Measurements from ENCODE around the gene SELENOH. TPM values are rescaled to one million over a fixed set of nuclear protein-coding genes. Genes with fewer than 3 reads are reported as not detected.

SELENOH gene
- total and polyA plus RNA-seq, 9 of the 15 experiments (the other 6 are each of a cell fraction or from before 2014, with no cell fraction given), result 16.6 to 299 (median 118) TPM

DNA sequence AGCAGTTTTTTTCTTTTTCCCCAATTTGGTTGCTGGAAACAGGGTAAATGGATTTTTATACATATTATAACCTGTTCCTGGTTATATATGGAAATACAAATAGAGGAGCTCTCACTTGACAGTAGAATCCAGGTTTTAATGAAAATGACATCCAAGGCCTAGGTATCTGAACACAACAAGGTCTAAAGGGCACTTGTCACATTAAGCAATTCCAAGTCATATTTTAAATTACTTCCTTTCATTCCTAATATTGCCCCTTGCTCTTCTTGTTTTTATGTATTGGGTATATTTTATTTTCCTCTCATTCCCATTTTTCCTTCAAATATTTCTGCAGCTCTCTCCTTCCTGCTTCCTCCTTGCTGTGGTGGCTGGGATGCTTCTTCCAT, 47.4 kb downstream of the SELENOH start:
- ChIA-PET CTCF (ENCODE audit: low intra/inter-chr PET ratio) (no interaction called here), POLR2A (interaction anchor here (0.8 to 1.6 kb wide), 2 partner anchors 11 to 27 kb away, joined by 3 to 4 read pairs; partner anchors contain the start of gene CTNND1)
- Histone ChIP-seq H2AFZ (ENCODE audit: low read depth, low read length) (no peak overlapping the region), H3K9me1 (ENCODE audit: control insufficient read depth, insufficient read depth, low read length) (no peaks in the 10 kb centered on the region), H3K27ac (ENCODE audit: extremely low read depth, low read depth, low read length) (no peak overlapping the region), H3K4me3 (no peak overlapping the region), H3K79me2 (ENCODE audit: control insufficient read depth, insufficient read depth, low read length) (peaks cover 82% of the 10 kb centered on the region), H3K4me1 (replicated peaks in 1 of 2; ENCODE audit: control insufficient read depth in 2 of 2, insufficient read depth in 2 of 2, low read length in 2 of 2) (peaks cover 6 to 11% of the 10 kb centered on the region in 2 experiments), H3K4me2 (ENCODE audit: insufficient read depth, low read length) (no peak overlapping the region), H3K36me3 (ENCODE audit: control insufficient read depth, insufficient read depth, low read length) (peaks cover 10% of the 10 kb centered on the region), H3K27me3 (ENCODE audit: control insufficient read depth in 2 of 2, insufficient read depth in 2 of 2, low read length in 2 of 2) (no peaks in the 10 kb centered on the region), H3K9ac (ENCODE audit: insufficient read depth in 1 of 2, low read depth in 2 of 2, low read length in 2 of 2) (no peak overlapping the region), H4K20me1 (replicated peaks; ENCODE audit: control insufficient read depth, insufficient read depth, low read length) (0 out of 2 replicates have a peak, but pooled peaks cover 3% of the 10 kb centered on the region), H3K9me3 (replicated peaks; ENCODE audit: control insufficient read depth, insufficient read depth, low read depth, low read length) (no peaks in the 10 kb centered on the region)
- DNase-seq (ENCODE audit: extremely low read depth in 1 of 4, low spot score in 3 of 4) (no peak), ATAC-seq (no peak), FAIRE-seq (no peak)
- in situ Hi-C loops (cut with MboI), result no loop called here
- no TSS peak for BruUV-seq (replicated peaks)
- intact Hi-C loops (cut with micrococcal nuclease), result no loop called here
- TF ChIP-seq TRIM28 (IDR thresholded peaks at IDR 0.05) (no peak), PRPF4 (IDR thresholded peaks at IDR 0.05; ENCODE audit: insufficient read depth, low read depth, low read length, poor library complexity, severe bottlenecking) (no peak), CCAR2 (IDR thresholded peaks at IDR 0.05; ENCODE audit: low read depth, low read length) (no peak), ZNF699 (CRISPR knock-in tag; IDR thresholded peaks at IDR 0.05; ENCODE audit: insufficient replicate concordance) (no peak), ZNF444 (CRISPR knock-in tag; IDR thresholded peaks at IDR 0.05) (no peak), HCFC1 (IDR thresholded peaks at IDR 0.05; ENCODE audit: low read depth, low read length) (no peak), MECOM (CRISPR knock-in tag; IDR thresholded peaks at IDR 0.05) (no peak), ZNF12 (CRISPR knock-in tag; IDR thresholded peaks at IDR 0.05) (no peak), ZFP1 (CRISPR knock-in tag; IDR thresholded peaks at IDR 0.05) (no peak), GTF2A2 (tag; IDR thresholded peaks at IDR 0.05) (no peak), MYBL2 (IDR thresholded peaks at IDR 0.05; ENCODE audit: low read depth) (no peak), MYBL2 (CRISPR knock-in tag; IDR thresholded peaks at IDR 0.05; ENCODE audit: borderline replicate concordance) (no peak), THRAP3 (IDR thresholded peaks at IDR 0.05; ENCODE audit: borderline replicate concordance) (no peak), DPF2 (IDR thresholded peaks at IDR 0.05) (no peak)
- TF ChIP-seq, protein P1, sequence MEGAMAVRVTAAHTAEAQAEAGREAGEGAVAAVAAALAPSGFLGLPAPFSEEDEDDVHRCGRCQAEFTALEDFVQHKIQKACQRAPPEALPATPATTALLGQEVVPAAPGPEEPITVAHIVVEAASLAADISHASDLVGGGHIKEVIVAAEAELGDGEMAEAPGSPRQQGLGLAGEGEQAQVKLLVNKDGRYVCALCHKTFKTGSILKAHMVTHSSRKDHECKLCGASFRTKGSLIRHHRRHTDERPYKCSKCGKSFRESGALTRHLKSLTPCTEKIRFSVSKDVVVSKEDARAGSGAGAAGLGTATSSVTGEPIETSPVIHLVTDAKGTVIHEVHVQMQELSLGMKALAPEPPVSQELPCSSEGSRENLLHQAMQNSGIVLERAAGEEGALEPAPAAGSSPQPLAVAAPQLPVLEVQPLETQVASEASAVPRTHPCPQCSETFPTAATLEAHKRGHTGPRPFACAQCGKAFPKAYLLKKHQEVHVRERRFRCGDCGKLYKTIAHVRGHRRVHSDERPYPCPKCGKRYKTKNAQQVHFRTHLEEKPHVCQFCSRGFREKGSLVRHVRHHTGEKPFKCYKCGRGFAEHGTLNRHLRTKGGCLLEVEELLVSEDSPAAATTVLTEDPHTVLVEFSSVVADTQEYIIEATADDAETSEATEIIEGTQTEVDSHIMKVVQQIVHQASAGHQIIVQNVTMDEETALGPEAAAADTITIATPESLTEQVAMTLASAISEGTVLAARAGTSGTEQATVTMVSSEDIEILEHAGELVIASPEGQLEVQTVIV (CRISPR knock-in tag; IDR thresholded peaks at IDR 0.05; ENCODE audit: borderline replicate concordance), result no peak
- TF ChIP-seq, protein P2, sequence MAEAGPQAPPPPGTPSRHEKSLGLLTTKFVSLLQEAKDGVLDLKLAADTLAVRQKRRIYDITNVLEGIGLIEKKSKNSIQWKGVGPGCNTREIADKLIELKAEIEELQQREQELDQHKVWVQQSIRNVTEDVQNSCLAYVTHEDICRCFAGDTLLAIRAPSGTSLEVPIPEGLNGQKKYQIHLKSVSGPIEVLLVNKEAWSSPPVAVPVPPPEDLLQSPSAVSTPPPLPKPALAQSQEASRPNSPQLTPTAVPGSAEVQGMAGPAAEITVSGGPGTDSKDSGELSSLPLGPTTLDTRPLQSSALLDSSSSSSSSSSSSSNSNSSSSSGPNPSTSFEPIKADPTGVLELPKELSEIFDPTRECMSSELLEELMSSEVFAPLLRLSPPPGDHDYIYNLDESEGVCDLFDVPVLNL (CRISPR knock-in tag; IDR thresholded peaks at IDR 0.05; ENCODE audit: low read depth), result no peak
- TF ChIP-seq, protein P3, sequence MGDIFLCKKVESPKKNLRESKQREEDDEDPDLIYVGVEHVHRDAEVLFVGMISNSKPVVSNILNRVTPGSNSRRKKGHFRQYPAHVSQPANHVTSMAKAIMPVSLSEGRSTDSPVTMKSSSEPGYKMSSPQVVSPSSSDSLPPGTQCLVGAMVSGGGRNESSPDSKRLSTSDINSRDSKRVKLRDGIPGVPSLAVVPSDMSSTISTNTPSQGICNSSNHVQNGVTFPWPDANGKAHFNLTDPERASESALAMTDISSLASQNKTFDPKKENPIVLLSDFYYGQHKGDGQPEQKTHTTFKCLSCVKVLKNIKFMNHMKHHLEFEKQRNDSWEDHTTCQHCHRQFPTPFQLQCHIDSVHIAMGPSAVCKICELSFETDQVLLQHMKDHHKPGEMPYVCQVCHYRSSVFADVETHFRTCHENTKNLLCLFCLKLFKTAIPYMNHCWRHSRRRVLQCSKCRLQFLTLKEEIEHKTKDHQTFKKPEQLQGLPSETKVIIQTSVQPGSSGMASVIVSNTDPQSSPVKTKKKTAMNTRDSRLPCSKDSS (IDR thresholded peaks at IDR 0.05; ENCODE audit: low read depth, partially characterized antibody), result no peak

Data from K562 (cell line).